Motor neuron (in vitro differentiated cells): Measurements from ENCODE around the gene SPOCD1. TPM values are rescaled to one million over a fixed set of nuclear protein-coding genes. Genes with fewer than 3 reads are reported as not detected.
A peak's percentile ranks its signal among the peaks of the same experiment; 100 is the strongest.

Experiments
- ATAC-seq, 8 experiments: fragments of 200-7000 bp; cut with Tn5 transposase; replicated peaks in 6 of 8; 2 replicates each; pipeline ENCODE4 v1.8.0; 2021; ENCODE audit warnings: mild to moderate bottlenecking in 8 of 8, moderate library complexity in 8 of 8
- H3K27ac ChIP-seq, 2 donors: fragments of 250-450 bp; sonication (Bioruptor Pico); 2 replicates each; pipeline ENCODE4 v1.9.0; 2021; ENCODE audit warnings: antibody characterized with exemption in 2 of 2, mild to moderate bottlenecking in 2 of 2, moderate library complexity in 1 of 2
- H3K4me1 ChIP-seq, 2 donors: fragments of 250-450 bp; sonication (Bioruptor Pico); replicated peaks in 1 of 2; 2 replicates each; pipeline ENCODE4 v1.6.1; 2021; ENCODE audit warnings: antibody characterized with exemption in 2 of 2, mild to moderate bottlenecking in 2 of 2, moderate library complexity in 1 of 2
- H3K4me3 ChIP-seq, 5 donors: fragments of 250-450 bp; sonication (Bioruptor Pico); 2 replicates each; pipeline ENCODE4 v1.9.0; 2021; ENCODE audit warnings: antibody characterized with exemption in 5 of 5, mild to moderate bottlenecking in 5 of 5, moderate library complexity in 4 of 5
- WGBS, 10 experiments: fragments of 450-650 bp; shearing (Covaris generic); methylation state at CpG; one replicate each; pipeline ENCODE4 v1.0.0; 2022; 5-methylcytosine and 5-hydroxymethylcytosine counted together
- in situ Hi-C, 9 experiments: fragments of 400-800 bp; cut with MboI; loops; one replicate each; pipeline ENCODE4 v1.15.0; 2021; ENCODE audit warnings: low sequenced_read_pairs in 9 of 9, low pct_unique_long_range_greater_than_20kb in 2 of 9; ENCODE audit not compliant: unreplicated experiment in 9 of 9
- total RNA-seq, 8 experiments: library from RNA; unstranded; fragments of 300-600 nt; gene quantifications; 2 replicates each; pipeline versions ENCODE4 v1.2.3 to v1.2.4, GENCODE V29; 2022

Gene SPOCD1
- total RNA-seq, 8 experiments from 2014 or later: 0.05 to 4.0 (median 0.65) TPM

DNA sequence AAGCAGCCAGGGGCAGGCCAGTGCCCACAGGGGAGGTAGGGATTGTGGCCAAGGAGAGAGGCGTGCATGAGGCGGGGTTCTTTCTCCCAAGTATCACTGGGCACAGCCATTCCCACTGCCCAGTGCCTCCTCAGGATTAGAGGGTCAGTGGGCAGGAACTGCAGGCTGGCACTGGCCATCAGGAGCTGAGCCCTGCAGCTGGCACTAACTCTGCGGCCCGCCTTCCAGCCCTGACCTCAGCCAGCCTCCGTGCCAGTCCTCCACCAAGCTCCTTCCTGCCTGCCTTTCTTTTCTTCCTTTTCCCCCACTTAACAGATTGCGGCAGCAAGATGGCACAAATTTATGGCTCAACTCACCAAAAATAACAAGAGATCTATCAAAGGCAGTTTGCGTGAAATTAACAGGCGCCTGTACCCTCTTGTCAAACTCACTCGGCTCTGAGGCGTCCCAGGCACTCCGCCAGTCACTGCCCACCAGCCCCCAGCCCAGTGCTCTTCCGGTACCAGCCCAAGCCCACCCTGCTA is 62.8 kb downstream of the SPOCD1 start:
- Histone ChIP-seq H3K4me1 (peaks cover 20 to 28% of the 10 kb centered on the region in 2 donors), H3K4me3 (no peak overlapping the region), H3K27ac (no peak overlapping the region)
- ATAC-seq: no peak
- 80 to 100% (median 99%) methylated on average over 1 to 10 of the region's 12 CpGs; no CpG with 5 or more reads in 4 of the 10 experiments for WGBS, 10 experiments
- in situ Hi-C loops: loop anchor here in 1 of 9 experiments (25.0 kb wide), 1 partner anchor 91 kb away; no protein-coding TSS in a partner anchor

DNA sequence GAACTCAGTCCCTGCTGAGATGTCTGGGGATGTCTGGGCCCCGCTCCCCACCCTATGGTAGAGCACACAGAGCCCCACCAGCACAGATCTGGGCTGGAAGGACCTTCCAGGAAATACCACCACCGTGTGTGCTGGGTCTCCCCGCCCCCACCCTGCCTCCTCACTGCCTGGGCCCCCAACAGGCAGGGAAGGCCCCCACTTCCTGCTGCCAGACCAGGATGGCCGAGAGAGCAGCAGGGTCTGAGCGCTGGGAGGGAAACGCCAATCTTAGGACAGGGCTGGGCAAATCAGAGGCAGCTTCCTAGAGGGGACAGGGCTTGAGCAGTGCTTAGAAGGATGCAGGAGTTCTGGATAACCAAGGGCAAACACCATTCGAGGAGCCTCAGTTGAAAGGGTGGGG is 63.6 kb downstream of the SPOCD1 start:
- H3K4me1 ChIP-seq: peaks cover 19 to 23% of the 10 kb centered on the region in 2 donors
- H3K4me3 ChIP-seq: no peak overlapping the region
- no peak for ATAC-seq
- 0 to 63% (median 14%) methylated on average over 1 to 2 of the region's 7 CpGs; no CpG with 5 or more reads in 6 of the 10 experiments for WGBS, 10 experiments
- H3K27ac ChIP-seq: no peak overlapping the region
- in situ Hi-C loops: loop anchor here in 1 of 9 experiments (25.0 kb wide), 1 partner anchor 90 kb away; no protein-coding TSS in a partner anchor

DNA sequence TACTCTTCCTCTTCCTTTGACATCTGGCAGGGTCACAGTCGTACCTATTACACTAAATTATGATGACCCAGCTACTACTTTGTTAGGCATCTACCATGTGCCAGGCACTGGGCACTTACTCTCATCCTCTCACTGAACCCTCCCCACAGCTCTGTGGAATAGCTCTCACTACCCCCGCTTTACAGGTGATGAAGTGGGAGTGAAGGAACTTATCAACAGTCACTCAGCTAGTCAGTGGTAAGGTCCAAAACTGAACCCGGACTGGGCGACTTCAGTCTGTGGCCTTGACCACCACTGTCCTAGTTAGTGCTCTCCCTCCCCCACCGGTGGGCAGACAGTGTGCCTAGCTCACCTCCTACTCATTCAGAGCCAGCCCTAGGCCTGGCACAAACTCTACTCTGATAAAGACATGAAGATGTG is 64.0 kb downstream of the SPOCD1 start:
- peaks cover 19 to 23% of the 10 kb centered on the region in 2 donors for H3K4me1 ChIP-seq
- in situ Hi-C loops: loop anchor here in 1 of 9 experiments (25.0 kb wide), 1 partner anchor 90 kb away; no protein-coding TSS in a partner anchor
- H3K27ac ChIP-seq: no peak overlapping the region
- no peak for ATAC-seq
- no peak overlapping the region for H3K4me3 ChIP-seq
- WGBS, 10 experiments: 70 to 100% (median 85%) methylated on average over 1 to 5 of the region's 5 CpGs

DNA sequence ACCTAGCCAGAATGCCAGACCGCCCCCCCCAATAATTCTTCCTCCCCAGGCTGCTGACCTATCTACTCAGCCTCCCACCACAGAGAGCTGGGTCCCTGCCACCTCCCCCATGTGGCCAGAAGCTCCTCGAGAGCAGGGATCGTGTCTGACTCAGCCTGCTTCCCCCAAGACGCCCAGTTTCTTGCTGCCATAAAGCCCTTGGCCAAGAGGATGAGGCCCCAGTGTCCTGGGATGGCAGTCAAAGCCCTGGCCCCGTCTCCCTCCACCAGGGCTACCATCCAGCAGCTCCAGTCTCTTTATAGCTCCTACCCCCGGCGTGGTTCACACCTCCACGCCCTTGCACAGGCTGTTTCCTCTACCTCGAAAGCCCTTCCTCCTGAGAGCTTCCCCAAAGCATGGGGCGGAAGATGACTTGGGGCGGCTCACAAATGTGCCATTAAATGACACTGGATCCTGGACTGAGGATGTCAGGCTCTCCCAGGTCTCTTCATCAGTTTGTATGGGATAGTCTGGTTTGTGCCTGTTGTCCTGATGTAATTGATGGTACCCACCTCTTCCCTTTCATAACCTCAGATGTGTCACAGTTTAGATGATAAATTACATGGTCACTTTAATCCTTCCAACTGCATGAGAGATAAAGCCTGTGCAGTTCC is 64.8 kb downstream of the SPOCD1 start:
- Histone ChIP-seq H3K4me3 (no peak overlapping the region), H3K27ac (peak overlapping the region; percentile 9 to 10), H3K4me1 (peaks cover 23 to 26% of the 10 kb centered on the region in 2 donors)
- in situ Hi-C loops: loop anchor here in 1 of 9 experiments (25.0 kb wide), 1 partner anchor 89 kb away; no protein-coding TSS in a partner anchor
- peak in 5 of 8 experiments; percentile 25 to 71 (median 63) for ATAC-seq
- WGBS, 10 experiments: 33 to 100% (median 79%) methylated on average over 1 to 7 of the region's 11 CpGs; no CpG with 5 or more reads in 2 of the 10 experiments

DNA sequence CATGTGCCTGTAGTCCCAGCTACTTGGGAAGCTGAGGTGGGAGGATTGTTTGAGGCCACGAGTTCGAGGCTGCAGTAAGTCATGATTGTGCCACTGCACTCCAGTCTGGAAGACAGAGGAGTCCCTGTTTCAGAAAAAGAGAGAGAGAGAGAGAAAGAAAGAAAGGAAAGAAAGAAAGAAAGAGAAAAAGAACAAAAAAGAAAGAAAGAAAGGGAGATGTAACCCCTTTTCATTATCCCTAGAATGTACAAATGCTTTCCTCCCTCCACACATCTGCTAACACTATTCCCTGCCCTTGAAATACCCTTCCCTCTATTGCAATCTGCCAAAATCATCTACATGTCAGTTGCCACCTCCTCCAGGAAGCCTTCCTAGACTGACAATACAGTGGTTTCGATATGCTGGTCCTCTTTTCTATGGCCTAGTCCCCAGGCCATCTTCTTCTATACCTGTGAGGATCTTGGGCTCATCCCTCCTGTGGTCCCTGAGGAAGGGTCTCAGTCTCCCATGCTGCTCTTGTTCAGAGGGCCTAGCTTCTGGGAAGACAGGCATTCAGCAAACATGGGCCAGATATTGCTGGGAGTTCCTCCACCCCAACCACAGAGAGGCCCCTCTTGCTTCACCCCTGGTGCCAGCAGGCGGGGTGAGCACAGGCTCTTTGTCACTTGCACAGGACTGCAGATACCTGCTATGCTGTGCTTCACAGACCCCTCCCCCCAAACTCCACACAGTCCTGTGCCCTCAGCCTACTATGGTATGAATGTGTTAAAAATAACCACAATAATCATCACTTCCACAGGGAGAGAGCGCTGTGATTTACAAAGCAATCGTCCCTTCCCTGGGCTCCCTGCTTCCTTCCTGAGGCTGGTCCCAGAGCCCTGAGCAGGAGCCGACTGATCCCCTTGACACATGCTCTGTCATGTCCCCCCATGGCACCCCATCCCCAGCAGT is 65.8 kb downstream of the SPOCD1 start:
- Histone ChIP-seq H3K27ac (peak overlapping the region in 1 of 2 donors; percentile 10), H3K4me1 (peaks cover 32 to 35% of the 10 kb centered on the region in 2 donors), H3K4me3 (no peak overlapping the region)
- ATAC-seq: peak in 3 of 8 experiments; percentile 0 to 1 (median 1)
- 89 to 100% (median 95%) methylated on average over 2 to 6 of the region's 7 CpGs; no CpG with 5 or more reads in 2 of the 10 experiments for WGBS, 10 experiments
- in situ Hi-C loops: loop anchor here in 1 of 9 experiments (25.0 kb wide), 1 partner anchor 88 kb away; no protein-coding TSS in a partner anchor

DNA sequence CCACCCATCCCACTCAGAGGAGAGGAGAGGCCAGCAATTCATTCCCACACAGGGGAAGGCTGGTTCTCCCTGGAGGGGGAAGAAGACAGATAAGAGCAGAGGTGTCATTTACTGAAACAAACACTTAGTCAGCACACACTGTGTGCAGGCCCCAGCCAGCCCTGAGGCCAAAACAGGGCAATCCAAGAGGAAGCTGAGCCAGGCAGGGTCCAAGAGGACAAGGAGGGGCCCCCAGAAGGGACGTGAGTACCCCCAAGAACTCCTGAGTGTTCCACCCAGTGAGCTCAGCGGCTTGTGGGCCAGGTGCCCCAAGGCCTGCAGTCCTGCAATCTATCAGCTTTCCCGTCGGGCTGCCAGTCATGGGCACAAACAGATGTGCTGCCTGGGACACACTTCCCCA is 67.5 kb downstream of the SPOCD1 start:
- WGBS, 10 experiments: 50 to 100% methylated on average over 1 to 3 of the region's 4 CpGs; no CpG with 5 or more reads in 8 of the 10 experiments
- H3K4me1 ChIP-seq: peaks cover 45 to 49% of the 10 kb centered on the region in 2 donors
- peak in 1 of 8 experiments; percentile 64 for ATAC-seq
- in situ Hi-C loops: no loop called here
- H3K4me3 ChIP-seq: no peak overlapping the region
- H3K27ac ChIP-seq: no peak overlapping the region

DNA sequence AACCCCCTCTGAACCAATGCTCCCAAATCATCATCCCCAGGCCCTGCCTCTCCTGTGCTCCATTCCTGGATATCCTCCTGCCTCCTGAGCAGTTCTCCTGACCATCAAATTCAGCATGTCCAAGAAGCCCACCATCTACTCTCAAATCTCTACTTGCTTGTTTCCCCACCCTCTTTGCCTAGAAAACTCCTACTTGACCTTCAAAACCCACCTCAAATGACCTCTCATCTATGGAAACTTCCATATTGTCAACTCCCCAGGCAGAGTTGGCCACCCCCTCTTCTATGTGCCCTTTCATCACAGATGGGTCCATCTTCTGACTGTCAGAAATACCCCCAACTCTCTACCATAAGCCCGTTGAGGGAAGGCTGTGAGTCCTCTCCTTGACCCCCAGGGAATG is 68.5 kb downstream of the SPOCD1 start:
- in situ Hi-C loops: no loop called here
- ATAC-seq: no peak
- Histone ChIP-seq H3K27ac (no peak overlapping the region), H3K4me3 (no peak overlapping the region), H3K4me1 (peaks cover 43 to 50% of the 10 kb centered on the region in 2 donors)
- 60 to 100% (median 83%) methylated on average over 1 of the region's 1 CpG; no CpG with 5 or more reads in 6 of the 10 experiments for WGBS, 10 experiments

DNA sequence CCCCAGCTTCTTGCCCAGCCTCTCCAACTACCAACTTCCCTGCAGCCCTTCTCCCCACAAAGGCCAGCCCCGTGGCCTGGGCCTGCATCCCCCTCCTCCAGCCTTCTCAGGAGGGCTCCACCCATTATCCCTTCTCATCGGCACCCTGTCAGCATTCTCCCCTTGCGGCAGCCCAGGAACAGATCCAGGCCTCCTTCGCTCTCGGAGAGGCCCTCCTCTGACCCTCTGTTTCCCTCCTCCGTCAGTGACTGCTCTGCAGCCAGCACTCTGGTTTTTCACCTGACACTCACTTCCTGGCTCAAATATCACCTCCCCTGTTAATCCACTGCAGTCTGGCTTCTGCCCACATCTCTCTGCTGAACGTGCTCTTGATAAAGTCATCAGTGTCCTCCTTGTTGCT is 69.1 kb downstream of the SPOCD1 start:
- 56 to 100% (median 80%) methylated on average over 1 to 7 of the region's 7 CpGs; no CpG with 5 or more reads in 3 of the 10 experiments for WGBS, 10 experiments
- Histone ChIP-seq H3K27ac (no peak overlapping the region), H3K4me3 (no peak overlapping the region), H3K4me1 (peaks cover 38 to 48% of the 10 kb centered on the region in 2 donors)
- ATAC-seq: no peak
- in situ Hi-C loops: no loop called here

DNA sequence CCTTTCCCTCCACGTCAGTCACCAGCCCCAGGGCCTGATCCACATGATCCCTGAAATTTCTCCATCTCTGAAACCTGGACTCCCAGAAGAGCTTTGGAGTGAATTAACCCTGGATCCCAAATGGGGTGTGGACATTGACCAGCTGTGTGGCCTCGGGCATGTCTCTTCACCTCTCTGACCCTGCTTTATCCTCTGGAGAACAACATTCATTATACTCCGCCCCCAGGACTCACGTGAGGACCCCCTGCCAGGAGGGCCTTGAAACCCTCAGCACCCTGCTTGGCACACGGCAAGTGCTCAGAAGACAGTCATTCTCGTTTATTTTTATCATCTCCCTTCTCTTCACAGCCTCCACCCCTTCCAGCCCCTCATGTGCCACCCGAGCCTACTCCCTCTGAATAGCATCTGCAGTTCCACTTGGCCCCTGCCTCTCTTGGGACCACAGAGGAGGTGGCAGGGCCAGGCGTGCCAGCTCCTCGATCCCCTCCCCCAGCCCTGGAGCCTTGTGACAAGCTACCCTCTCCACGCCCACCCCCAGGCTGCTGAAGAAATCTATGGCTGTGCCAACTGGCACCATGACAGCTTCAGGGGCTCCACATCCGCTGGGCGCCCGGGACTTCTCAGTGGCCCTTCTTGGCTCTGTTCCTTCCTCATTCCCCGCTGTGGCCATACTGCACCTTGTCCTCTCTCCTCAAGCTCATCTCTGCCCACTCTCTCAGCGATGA is 69.7 kb downstream of the SPOCD1 start:
- no peak overlapping the region for H3K27ac ChIP-seq

DNA sequence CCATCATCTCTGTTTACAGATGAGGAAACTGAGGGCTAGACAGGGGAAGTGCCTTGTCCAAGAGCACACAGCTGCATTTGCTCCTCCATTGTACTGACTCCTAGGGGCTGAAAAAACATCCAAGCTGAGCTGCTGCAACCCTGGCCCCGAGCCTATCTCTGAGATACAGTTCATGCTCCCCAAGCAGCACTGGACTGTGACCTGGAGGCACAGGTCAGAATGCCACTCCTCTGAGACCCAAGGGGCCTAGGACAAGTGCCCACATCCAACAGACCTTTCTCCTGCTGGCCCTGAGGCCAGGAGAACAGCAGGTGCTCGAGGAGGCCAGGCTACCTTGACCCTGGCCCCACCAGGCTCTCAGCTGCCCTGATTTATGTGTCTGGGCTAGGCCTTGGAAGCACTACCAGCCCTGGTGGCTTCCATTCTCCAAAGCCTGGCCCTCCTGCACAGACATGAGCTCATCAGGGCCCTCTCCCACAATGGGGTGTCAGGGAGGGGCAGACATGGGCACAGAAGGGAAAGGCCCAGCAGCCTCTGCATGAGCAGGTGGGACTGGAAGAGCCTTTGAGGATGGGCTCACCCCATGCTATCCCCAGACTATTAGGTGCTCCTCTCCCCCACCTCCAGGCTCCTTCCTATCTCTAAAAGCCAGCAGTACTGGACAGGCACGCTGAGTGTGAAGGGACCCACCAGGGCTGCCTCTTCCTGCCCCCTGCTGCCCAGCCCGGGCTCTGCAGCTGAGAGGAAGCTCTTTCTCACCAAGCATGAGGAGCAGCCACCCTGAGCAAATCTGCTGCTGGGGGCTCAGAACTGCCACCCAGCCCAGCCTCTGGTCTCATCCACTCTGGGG is 70.5 kb downstream of the SPOCD1 start:
- peaks cover 28 to 35% of the 10 kb centered on the region in 2 donors for H3K4me1 ChIP-seq
- in situ Hi-C loops: no loop called here
- no peak overlapping the region for H3K27ac ChIP-seq
- WGBS, 10 experiments: 0 to 82% (median 39%) methylated on average over 1 to 3 of the region's 4 CpGs; no CpG with 5 or more reads in 4 of the 10 experiments
- no peak overlapping the region for H3K4me3 ChIP-seq
- peak; percentile 74 to 96 (median 82) for ATAC-seq

More for the DNA sequence above, 69.7 kb downstream of the SPOCD1 start:
- Histone ChIP-seq H3K4me3 (no peak overlapping the region), H3K4me1 (peaks cover 36 to 43% of the 10 kb centered on the region in 2 donors)
- 40 to 80% (median 63%) methylated on average over 2 to 7 of the region's 15 CpGs; no CpG with 5 or more reads in 3 of the 10 experiments for WGBS, 10 experiments
- ATAC-seq: peak in 3 of 8 experiments; percentile 8 to 71 (median 49)
- in situ Hi-C loops: no loop called here

DNA sequence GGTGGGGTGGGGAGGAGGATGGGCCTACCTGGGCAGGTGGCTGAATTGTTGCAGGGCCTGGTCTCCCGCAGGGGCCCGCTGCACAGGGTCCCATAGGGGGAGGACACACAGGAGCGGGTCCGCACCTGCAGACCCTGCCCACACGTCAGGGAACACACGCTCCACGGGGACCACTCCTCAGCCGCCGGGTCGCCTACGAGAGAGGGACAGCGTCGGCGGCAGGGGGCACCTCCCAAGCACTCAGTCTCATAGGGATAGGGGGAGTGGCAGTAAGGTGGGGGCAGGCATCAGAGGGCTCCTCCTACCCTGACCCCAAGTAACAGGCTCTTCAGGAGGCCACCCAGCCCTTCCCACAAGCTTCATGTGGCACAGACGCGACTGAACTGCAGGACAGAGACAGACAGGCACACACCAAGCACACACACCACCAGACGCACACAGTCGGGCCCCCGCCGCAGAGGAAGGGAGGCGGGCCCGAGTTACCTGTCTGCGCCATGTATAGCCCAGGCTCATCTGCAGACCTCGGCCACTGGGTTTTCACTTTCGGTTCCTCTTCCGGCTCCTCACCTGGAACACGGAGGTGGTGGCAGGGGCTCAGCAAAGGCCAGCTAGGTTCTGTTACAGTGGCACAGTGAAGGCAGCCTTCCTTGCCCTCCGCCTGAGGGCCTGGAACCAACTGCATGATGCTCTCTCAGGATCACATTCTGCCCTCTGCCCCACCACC is 71.5 kb downstream of the SPOCD1 start:
- Histone ChIP-seq H3K4me1 (peaks cover 26 to 36% of the 10 kb centered on the region in 2 donors), H3K27ac (no peak overlapping the region), H3K4me3 (no peak overlapping the region)
- in situ Hi-C loops: no loop called here
- ATAC-seq: no peak
- WGBS, 10 experiments: 72 to 100% (median 94%) methylated on average over 1 to 13 of the region's 28 CpGs; no CpG with 5 or more reads in 3 of the 10 experiments
